GM12801 (cell line): ENCODE results near the gene RTL3.

Source experiments
- CTCF ChIP-seq: IDR thresholded peaks from one replicate; pipeline ENCODE4 v1.5.1; 2011; ENCODE audit warnings: control low read depth; ENCODE audit not compliant: insufficient read length; ENCODE audit errors: extremely low read depth

RTL3 gene

GRCh38 chrX:78673246-78673645, 14.1 kb upstream of the RTL3 start:
- TF ChIP-seq CTCF, result no peak

GRCh38 chrX:78665342-78665741, 6.2 kb upstream of the RTL3 start:
- no peak for TF ChIP-seq CTCF

GRCh38 chrX:78661836-78662235, 2.7 kb upstream of the RTL3 start:
- TF ChIP-seq CTCF, result no peak

- no peak for TF ChIP-seq CTCF
Measured at GRCh38 chrX:78659955-78660354, 827 bp upstream of the RTL3 start.

- TF ChIP-seq CTCF, result no peak
Measured at GRCh38 chrX:78658414-78658813, 714 bp downstream of the RTL3 start.

- TF ChIP-seq CTCF, result no peak
Measured at GRCh38 chrX:78655642-78656041, 3.5 kb downstream of the RTL3 start.

GRCh38 chrX:78653118-78653822, 5.9 kb downstream of the RTL3 start:
- no peak for TF ChIP-seq CTCF

GRCh38 chrX:78650906-78651437, 8.2 kb downstream of the RTL3 start:
- no peak for TF ChIP-seq CTCF
